ENCODE data around the gene SART3. TPM values are rescaled to one million over a fixed set of nuclear protein-coding genes. Genes with fewer than 3 reads are reported as not detected.

SART3 gene
- total RNA-seq (2014; rRNA removed) = 52.6 and 57.4 TPM in 2 replicates
- 24.5 TPM for polyA plus RNA-seq (2012)

- peak; percentile 88 for DNase-seq (ENCODE audit: low read depth)
These were observed at the start of gene SART3 for GRCh38 chr12:108560752-108561719. Gene SART3, minus strand, starts transcription at chr12:108561173. Its CDS starts 19 bp downstream, at chr12:108561154.

GRCh38 chr12:108610336-108610815 lies 49.4 kb upstream of the SART3 start:
- no peak for DNase-seq (ENCODE audit: low read depth)

- peak; percentile 69 for DNase-seq (ENCODE audit: low read depth)
These were observed 48.8 kb upstream of the SART3 start for GRCh38 chr12:108609537-108610335.

GRCh38 chr12:108608616-108609015 lies 47.6 kb upstream of the SART3 start:
- DNase-seq (ENCODE audit: low read depth) = no peak

- no peak for DNase-seq (ENCODE audit: low read depth)
These were observed 47.1 kb upstream of the SART3 start for GRCh38 chr12:108607981-108608600.

- no peak for DNase-seq (ENCODE audit: low read depth)
These were observed 45.5 kb upstream of the SART3 start for GRCh38 chr12:108606492-108606891.

- DNase-seq (ENCODE audit: low read depth) = no peak
These were observed 44.9 kb upstream of the SART3 start for GRCh38 chr12:108605690-108606406.

- DNase-seq (ENCODE audit: low read depth) = peak; percentile 43
These were observed 44.2 kb upstream of the SART3 start for GRCh38 chr12:108605000-108605689.

- DNase-seq (ENCODE audit: low read depth) = no peak
These were observed 43.4 kb upstream of the SART3 start for GRCh38 chr12:108604208-108604941.

- DNase-seq (ENCODE audit: low read depth) = no peak
These were observed 42.8 kb upstream of the SART3 start for GRCh38 chr12:108603743-108604142.

GRCh38 chr12:108602976-108603704 lies 42.2 kb upstream of the SART3 start:
- no peak for DNase-seq (ENCODE audit: low read depth)

- DNase-seq (ENCODE audit: low read depth) = no peak
These were observed 41.3 kb upstream of the SART3 start for GRCh38 chr12:108602209-108602705.

GRCh38 chr12:108600702-108601007 lies 39.7 kb upstream of the SART3 start:
- DNase-seq (ENCODE audit: low read depth) = no peak

GRCh38 chr12:108599948-108600701 lies 39.2 kb upstream of the SART3 start:
- no peak for DNase-seq (ENCODE audit: low read depth)

GRCh38 chr12:108599541-108599940 lies 38.6 kb upstream of the SART3 start:
- no peak for DNase-seq (ENCODE audit: low read depth)

GRCh38 chr12:108598553-108599250 lies 37.7 kb upstream of the SART3 start:
- DNase-seq (ENCODE audit: low read depth) = no peak
